K562 (cell line): ENCODE measurements around the gene SLC37A3. TPM values are rescaled to one million over a fixed set of nuclear protein-coding genes. Genes with fewer than 3 reads are reported as not detected.
A peak's percentile ranks its signal among the peaks of the same experiment; 100 is the strongest.

Experiments used
- CAMTA2 ChIP-seq: fragments of 250-450 bp; sonication (Bioruptor Pico); conservative IDR thresholded peaks from 2 replicates; pipeline ENCODE4 v1.5.1; 2022
- CBX5 ChIP-seq: IDR thresholded peaks from 2 replicates; pipeline ENCODE4 v1.6.1; 2014; ENCODE audit warnings: low read depth, borderline replicate concordance
- CC2D1A ChIP-seq: fragments of 450-650 bp; IDR thresholded peaks from 2 replicates; pipeline ENCODE4 v1.6.1; 2017; ENCODE audit warnings: mild to moderate bottlenecking
- COPS2 ChIP-seq: fragments of 450-650 bp; conservative IDR thresholded peaks from 2 replicates; pipeline ENCODE4 v1.6.1; 2016; ENCODE audit warnings: mild to moderate bottlenecking, moderate library complexity
- DPF2 ChIP-seq: fragments of 450-650 bp; IDR thresholded peaks from 2 replicates; pipeline ENCODE4 v1.6.1; 2016
- JUN ChIP-seq, 2 experiments: sonication (generic) in 1 of 2; formaldehyde crosslinking in 1 of 2; IDR thresholded peaks; 2 replicates each; pipeline versions ENCODE4 v1.6.1 to v1.8.0; 2012 to 2022; ENCODE audit warnings: borderline replicate concordance in 2 of 2, mild to moderate bottlenecking in 2 of 2, improper control_type of control experiment in 1 of 2, low read depth in 1 of 2, low read length in 1 of 2, missing genetic modification reagents in 1 of 2
- LCOR ChIP-seq: sonication (generic); formaldehyde crosslinking; IDR thresholded peaks from 2 replicates; pipeline ENCODE4 v1.8.0; 2022; ENCODE audit warnings: mild to moderate bottlenecking, missing genetic modification reagents
- MAZ ChIP-seq, 2 experiments: fragments of 450-650 bp in 1 of 2; sonication (generic) in 1 of 2; formaldehyde crosslinking; IDR thresholded peaks in 1 of 2; conservative IDR thresholded peaks in 1 of 2; 2 replicates each; pipeline versions ENCODE4 v1.4.0 to v1.5.0; 2020; ENCODE audit warnings: mild to moderate bottlenecking in 1 of 2, missing genetic modification reagents in 1 of 2
- NELFE ChIP-seq: IDR thresholded peaks from 2 replicates; pipeline ENCODE4 v1.6.1; 2011; ENCODE audit warnings: mild to moderate bottlenecking; ENCODE audit not compliant: insufficient read depth, insufficient read length
- RFX5 ChIP-seq: IDR thresholded peaks from 2 replicates; pipeline ENCODE4 v1.6.1; 2011; ENCODE audit warnings: low read depth, mild to moderate bottlenecking, improper control_type of control experiment, low read length
- SMARCA4 ChIP-seq: fragments of 450-650 bp; IDR thresholded peaks from 2 replicates; pipeline ENCODE4 v1.6.1; 2016
- SMARCA5 ChIP-seq: fragments of 450-650 bp; IDR thresholded peaks from 2 replicates; pipeline ENCODE4 v1.6.1; 2016
- SP2 ChIP-seq: IDR thresholded peaks from 2 replicates; pipeline ENCODE4 v1.6.1; 2011; ENCODE audit warnings: mild to moderate bottlenecking, low read depth, low read length, moderate library complexity; ENCODE audit not compliant: poor library complexity, severe bottlenecking; ENCODE audit errors: extremely low read depth
- YY1 ChIP-seq, 3 experiments: IDR thresholded peaks; 2 replicates each; pipeline ENCODE4 v1.6.1; 2011; ENCODE audit warnings: low read length in 2 of 3, mild to moderate bottlenecking in 2 of 3, moderate library complexity in 2 of 3, borderline replicate concordance in 1 of 3, control low read depth in 1 of 3, low read depth in 1 of 3; ENCODE audit not compliant: insufficient read depth in 3 of 3, insufficient replicate concordance in 2 of 3, control insufficient read depth in 1 of 3, insufficient read length in 1 of 3; ENCODE audit errors: extremely low read depth in 1 of 3
- ZFX ChIP-seq: sonication (generic); formaldehyde crosslinking; IDR thresholded peaks from 2 replicates; pipeline ENCODE4 v1.8.0; 2022; ENCODE audit warnings: mild to moderate bottlenecking, missing genetic modification reagents, moderate library complexity
- polyA plus RNA-seq, 8 experiments: library from polyadenylated mRNA; depleted of rRNA in 4 of 8; stranded (reverse) in 5 of 8; unstranded in 3 of 8; fragments of >200 nt; fragmentation: Nextera tagmentation in 2 of 8; fragmentation: Illumina TruSeq in 1 of 8; extraction: Ambion mirVana in 2 of 8; extraction: Trizol in 1 of 8; gene quantifications; 2 replicates each; pipeline versions ENCODE4 v1.2.1 to v1.2.3, GENCODE V29; 2011 to 2014; ENCODE audit warnings: inconsistent platforms in 1 of 8, missing spikeins in 1 of 8
- total RNA-seq, 7 experiments: library from RNA; depleted of rRNA in 6 of 7; stranded (reverse); fragments of >200 nt in 6 of 7; fragmentation: Illumina TruSeq in 2 of 7; extraction: Trizol in 2 of 7; gene quantifications; 2 replicates each; pipeline versions ENCODE4 v1.2.1 to v1.2.3, GENCODE V29; 2011 to 2021; ENCODE audit warnings: low replicate concordance in 1 of 7
- TF ChIP-seq, protein P1 (sequence below): fragments of 450-650 bp; formaldehyde crosslinking; IDR thresholded peaks from 2 replicates; pipeline ENCODE4 v1.4.0; 2020; ENCODE audit warnings: mild to moderate bottlenecking, moderate library complexity
- TF ChIP-seq, protein P2 (sequence below): fragments of 250-450 bp; sonication (Bioruptor Pico); IDR thresholded peaks from 2 replicates; pipeline ENCODE4 v1.8.0; 2021; ENCODE audit warnings: moderate library complexity, mild to moderate bottlenecking, inconsistent platforms
- TF ChIP-seq, protein P3 (sequence below): fragments of 200-800 bp; sonication (Bioruptor generic); IDR thresholded peaks from 2 replicates; pipeline ENCODE4 v1.6.1; 2017; ENCODE audit warnings: missing genetic modification characterization, missing compliant biosample characterization
- TF ChIP-seq, protein P4 (sequence below): fragments of 450-650 bp; IDR thresholded peaks from 2 replicates; pipeline ENCODE4 v1.6.1; 2016
- TF ChIP-seq, protein P5 (sequence below): IDR thresholded peaks from 3 replicates; pipeline ENCODE4 v1.6.1; 2011; ENCODE audit warnings: borderline replicate concordance, mild to moderate bottlenecking, moderate library complexity; ENCODE audit not compliant: insufficient read length; ENCODE audit errors: extremely low read depth

The SLC37A3 gene
- total and polyA plus RNA-seq, 9 of the 15 experiments (the other 6 are each of a cell fraction or from before 2014, with no cell fraction given): 11.7 to 59.1 (median 26.8) TPM

DNA sequence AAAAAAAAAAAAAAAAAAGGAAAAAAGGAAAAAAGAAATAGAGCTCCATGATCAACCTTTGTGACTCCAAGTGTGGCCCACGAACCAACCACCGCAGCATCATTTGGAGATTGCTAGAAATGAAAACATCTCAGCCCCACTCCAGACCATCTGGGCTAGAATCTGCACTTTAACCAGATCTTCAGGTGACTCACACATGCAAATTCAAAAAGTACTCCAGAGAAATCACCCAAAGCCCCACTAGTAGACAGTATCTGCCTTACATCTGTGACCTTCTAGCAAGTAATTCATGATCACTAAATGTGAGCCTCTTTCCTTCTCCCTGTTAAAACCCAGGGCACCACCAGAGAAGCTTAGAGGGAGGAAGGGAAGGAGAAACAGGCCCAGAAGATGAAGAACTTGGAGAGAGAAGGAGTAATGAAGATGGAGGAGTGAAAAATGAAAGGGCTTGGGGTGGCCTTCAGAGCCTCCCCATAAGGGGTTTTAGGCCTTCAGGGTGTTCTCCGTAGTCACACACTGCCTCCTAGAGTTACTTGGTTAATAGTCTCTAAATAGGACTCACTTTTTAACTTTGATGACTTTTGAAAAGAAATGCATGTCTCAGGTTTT lies 94.0 kb downstream of the SLC37A3 start (continued):
- TF ChIP-seq, protein P1, sequence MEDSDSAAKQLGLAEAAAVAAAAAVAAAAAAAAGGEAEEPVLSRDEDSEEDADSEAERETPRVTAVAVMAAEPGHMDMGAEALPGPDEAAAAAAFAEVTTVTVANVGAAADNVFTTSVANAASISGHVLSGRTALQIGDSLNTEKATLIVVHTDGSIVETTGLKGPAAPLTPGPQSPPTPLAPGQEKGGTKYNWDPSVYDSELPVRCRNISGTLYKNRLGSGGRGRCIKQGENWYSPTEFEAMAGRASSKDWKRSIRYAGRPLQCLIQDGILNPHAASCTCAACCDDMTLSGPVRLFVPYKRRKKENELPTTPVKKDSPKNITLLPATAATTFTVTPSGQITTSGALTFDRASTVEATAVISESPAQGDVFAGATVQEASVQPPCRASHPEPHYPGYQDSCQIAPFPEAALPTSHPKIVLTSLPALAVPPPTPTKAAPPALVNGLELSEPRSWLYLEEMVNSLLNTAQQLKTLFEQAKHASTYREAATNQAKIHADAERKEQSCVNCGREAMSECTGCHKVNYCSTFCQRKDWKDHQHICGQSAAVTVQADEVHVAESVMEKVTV: peak; percentile 82
- 0 out of 2 replicates have a peak, but pooled peaks have one; percentile 46 for TF ChIP-seq SMARCA5
- TF ChIP-seq RFX5: no peak
- TF ChIP-seq SMARCA4: 0 out of 2 replicates have a peak, but pooled peaks have one; percentile 14
- TF ChIP-seq, protein P2, sequence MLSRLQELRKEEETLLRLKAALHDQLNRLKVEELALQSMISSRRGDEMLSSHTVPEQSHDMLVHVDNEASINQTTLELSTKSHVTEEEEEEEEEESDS (CRISPR knock-in tag): no peak
- TF ChIP-seq NELFE: no peak
- TF ChIP-seq CBX5: no peak
- TF ChIP-seq, protein P3, sequence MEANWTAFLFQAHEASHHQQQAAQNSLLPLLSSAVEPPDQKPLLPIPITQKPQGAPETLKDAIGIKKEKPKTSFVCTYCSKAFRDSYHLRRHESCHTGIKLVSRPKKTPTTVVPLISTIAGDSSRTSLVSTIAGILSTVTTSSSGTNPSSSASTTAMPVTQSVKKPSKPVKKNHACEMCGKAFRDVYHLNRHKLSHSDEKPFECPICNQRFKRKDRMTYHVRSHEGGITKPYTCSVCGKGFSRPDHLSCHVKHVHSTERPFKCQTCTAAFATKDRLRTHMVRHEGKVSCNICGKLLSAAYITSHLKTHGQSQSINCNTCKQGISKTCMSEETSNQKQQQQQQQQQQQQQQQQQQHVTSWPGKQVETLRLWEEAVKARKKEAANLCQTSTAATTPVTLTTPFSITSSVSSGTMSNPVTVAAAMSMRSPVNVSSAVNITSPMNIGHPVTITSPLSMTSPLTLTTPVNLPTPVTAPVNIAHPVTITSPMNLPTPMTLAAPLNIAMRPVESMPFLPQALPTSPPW (CRISPR knock-in tag): peak; percentile 49
- TF ChIP-seq DPF2: 0 out of 2 replicates have a peak, but pooled peaks have one; percentile 15
- no peak for TF ChIP-seq COPS2
- peak; percentile 26; the same call in 1 of the 2 replicates for TF ChIP-seq JUN (IDR thresholded peaks at IDR 0.05; ENCODE audit: borderline replicate concordance, low read depth, low read length)
- TF ChIP-seq JUN (CRISPR knock-in tag; IDR thresholded peaks at IDR 0.05; ENCODE audit: borderline replicate concordance): no peak
- TF ChIP-seq, protein P4, sequence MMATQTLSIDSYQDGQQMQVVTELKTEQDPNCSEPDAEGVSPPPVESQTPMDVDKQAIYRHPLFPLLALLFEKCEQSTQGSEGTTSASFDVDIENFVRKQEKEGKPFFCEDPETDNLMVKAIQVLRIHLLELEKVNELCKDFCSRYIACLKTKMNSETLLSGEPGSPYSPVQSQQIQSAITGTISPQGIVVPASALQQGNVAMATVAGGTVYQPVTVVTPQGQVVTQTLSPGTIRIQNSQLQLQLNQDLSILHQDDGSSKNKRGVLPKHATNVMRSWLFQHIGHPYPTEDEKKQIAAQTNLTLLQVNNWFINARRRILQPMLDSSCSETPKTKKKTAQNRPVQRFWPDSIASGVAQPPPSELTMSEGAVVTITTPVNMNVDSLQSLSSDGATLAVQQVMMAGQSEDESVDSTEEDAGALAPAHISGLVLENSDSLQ: no peak
- TF ChIP-seq LCOR (CRISPR knock-in tag): 0 out of 2 replicates have a peak, but pooled peaks have one; percentile 38
- no peak for TF ChIP-seq SP2
- TF ChIP-seq, protein P5, sequence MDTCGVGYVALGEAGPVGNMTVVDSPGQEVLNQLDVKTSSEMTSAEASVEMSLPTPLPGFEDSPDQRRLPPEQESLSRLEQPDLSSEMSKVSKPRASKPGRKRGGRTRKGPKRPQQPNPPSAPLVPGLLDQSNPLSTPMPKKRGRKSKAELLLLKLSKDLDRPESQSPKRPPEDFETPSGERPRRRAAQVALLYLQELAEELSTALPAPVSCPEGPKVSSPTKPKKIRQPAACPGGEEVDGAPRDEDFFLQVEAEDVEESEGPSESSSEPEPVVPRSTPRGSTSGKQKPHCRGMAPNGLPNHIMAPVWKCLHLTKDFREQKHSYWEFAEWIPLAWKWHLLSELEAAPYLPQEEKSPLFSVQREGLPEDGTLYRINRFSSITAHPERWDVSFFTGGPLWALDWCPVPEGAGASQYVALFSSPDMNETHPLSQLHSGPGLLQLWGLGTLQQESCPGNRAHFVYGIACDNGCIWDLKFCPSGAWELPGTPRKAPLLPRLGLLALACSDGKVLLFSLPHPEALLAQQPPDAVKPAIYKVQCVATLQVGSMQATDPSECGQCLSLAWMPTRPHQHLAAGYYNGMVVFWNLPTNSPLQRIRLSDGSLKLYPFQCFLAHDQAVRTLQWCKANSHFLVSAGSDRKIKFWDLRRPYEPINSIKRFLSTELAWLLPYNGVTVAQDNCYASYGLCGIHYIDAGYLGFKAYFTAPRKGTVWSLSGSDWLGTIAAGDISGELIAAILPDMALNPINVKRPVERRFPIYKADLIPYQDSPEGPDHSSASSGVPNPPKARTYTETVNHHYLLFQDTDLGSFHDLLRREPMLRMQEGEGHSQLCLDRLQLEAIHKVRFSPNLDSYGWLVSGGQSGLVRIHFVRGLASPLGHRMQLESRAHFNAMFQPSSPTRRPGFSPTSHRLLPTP: no peak
- no peak for TF ChIP-seq CAMTA2 (CRISPR knock-in tag)
- TF ChIP-seq CC2D1A: peak; percentile 76
- peak; percentile 38; the same call in 1 of the 2 replicates for TF ChIP-seq ZFX (CRISPR knock-in tag)
- TF ChIP-seq YY1 (IDR thresholded peaks at IDR 0.05; ENCODE audit: borderline replicate concordance in 1 of 3, control insufficient read depth in 1 of 3, extremely low read depth in 1 of 3, insufficient read depth in 3 of 3, insufficient read length in 1 of 3, insufficient replicate concordance in 2 of 3, low read depth in 1 of 3, low read length in 2 of 3): peak in 1 of 3 experiments; percentile 9
- TF ChIP-seq MAZ (CRISPR knock-in tag; conservative IDR thresholded peaks at IDR 0.05 in 1 of 2, IDR thresholded peaks at IDR 0.05 in 1 of 2): peak in 1 of 2 experiments; percentile 31; a peak in 1 of 4 replicates
